ENCODE measurements around the gene PHC2.

The PHC2 gene

GRCh38 chr1:33392639-33393038, 38.3 kb downstream of the PHC2 start:
- ATAC-seq: no peak
- TF ChIP-seq ZFP30 (CRISPR knock-in tag; IDR thresholded peaks at IDR 0.05) (no peak), PATZ1 (CRISPR knock-in tag; IDR thresholded peaks at IDR 0.05; ENCODE audit: borderline replicate concordance) (no peak), CSDC2 (CRISPR knock-in tag; IDR thresholded peaks at IDR 0.05) (no peak), CREB5 (CRISPR knock-in tag; IDR thresholded peaks at IDR 0.05; ENCODE audit: low read depth) (no peak), ISL1 (CRISPR knock-in tag; IDR thresholded peaks at IDR 0.05) (no peak), ARNTL (CRISPR knock-in tag; IDR thresholded peaks at IDR 0.05; ENCODE audit: borderline replicate concordance, low read depth) (no peak), ZFP3 (CRISPR knock-in tag; IDR thresholded peaks at IDR 0.05) (no peak), POU6F1 (CRISPR knock-in tag; IDR thresholded peaks at IDR 0.05; ENCODE audit: borderline replicate concordance, low read depth) (no peak), ZNF8 (CRISPR knock-in tag; IDR thresholded peaks at IDR 0.05) (no peak), ZNF70 (CRISPR knock-in tag; IDR thresholded peaks at IDR 0.05) (no peak), PPARA (CRISPR knock-in tag; IDR thresholded peaks at IDR 0.05; ENCODE audit: borderline replicate concordance) (no peak), ZC3H10 (CRISPR knock-in tag; IDR thresholded peaks at IDR 0.05) (no peak), ESRRG (CRISPR knock-in tag; IDR thresholded peaks at IDR 0.05) (no peak), RARB (CRISPR knock-in tag; IDR thresholded peaks at IDR 0.05) (no peak), BACH2 (CRISPR knock-in tag; IDR thresholded peaks at IDR 0.05; ENCODE audit: borderline replicate concordance) (no peak), TCF4 (CRISPR knock-in tag; IDR thresholded peaks at IDR 0.05; ENCODE audit: borderline replicate concordance) (no peak), TOX (CRISPR knock-in tag; IDR thresholded peaks at IDR 0.05; ENCODE audit: borderline replicate concordance) (no peak), TSHZ2 (CRISPR knock-in tag; IDR thresholded peaks at IDR 0.05) (no peak)

GRCh38 chr1:33392206-33392605, 38.7 kb downstream of the PHC2 start:
- ATAC-seq: no peak
- TF ChIP-seq ZFP30 (CRISPR knock-in tag; IDR thresholded peaks at IDR 0.05) (no peak), TOX (CRISPR knock-in tag; IDR thresholded peaks at IDR 0.05; ENCODE audit: borderline replicate concordance) (no peak), ZFP3 (CRISPR knock-in tag; IDR thresholded peaks at IDR 0.05) (no peak), CSDC2 (CRISPR knock-in tag; IDR thresholded peaks at IDR 0.05) (no peak), ZNF565 (CRISPR knock-in tag; conservative IDR thresholded peaks at IDR 0.05; ENCODE audit: low read depth) (no peak), CSRNP3 (CRISPR knock-in tag; IDR thresholded peaks at IDR 0.05) (no peak), ISL1 (CRISPR knock-in tag; IDR thresholded peaks at IDR 0.05) (no peak), POU6F1 (CRISPR knock-in tag; IDR thresholded peaks at IDR 0.05; ENCODE audit: borderline replicate concordance, low read depth) (no peak)
